Myometrial cell (primary cell): ENCODE measurements around the gene CYP4F12. TPM values are rescaled to one million over a fixed set of nuclear protein-coding genes. Genes with fewer than 3 reads are reported as not detected.

Experiments used
- total RNA-seq: library from RNA; depleted of rRNA; stranded (reverse); fragments of >200 nt; gene quantifications from 2 replicates; pipeline ENCODE4 v1.2.3, GENCODE V29; 2015

Gene CYP4F12
- total RNA-seq: not detected in 2 replicates

GRCh38 chr19:15672580-15673175 is at the start of gene CYP4F12:
Gene CYP4F12, plus strand, starts transcription at chr19:15673087. Its CDS starts 443 bp downstream, at chr19:15673530.

GRCh38 chr19:15640294-15640903 is 32.5 kb upstream of the CYP4F12 start, which contains the start of gene CYP4F3:
Gene CYP4F3, plus strand, starts transcription at chr19:15640897. Its CDS starts 519 bp downstream, at chr19:15641416.

GRCh38 chr19:15727724-15728123 is 54.8 kb downstream of the CYP4F12 start, which contains the start of gene OR10H2:
Gene OR10H2, plus strand, starts transcription at chr19:15728024. Its CDS starts 20 bp downstream, at chr19:15728044.

GRCh38 chr19:15737722-15738121 is 64.8 kb downstream of the CYP4F12 start, which contains the start of gene OR10H3:
Gene OR10H3, plus strand, starts transcription at chr19:15737985. Its CDS starts 3,408 bp downstream, at chr19:15741393.

Other genes starting within 250 kb of the CYP4F12 start
- 22.3 and 26.2 TPM in 2 replicates for gene WIZ, start 223.1 kb upstream of the CYP4F12 start, total RNA-seq
- gene RASAL3, start 208.5 kb upstream of the CYP4F12 start, total RNA-seq: 1.4 TPM in 1 of 2 replicates, not detected in the other
- not detected in 2 replicates for gene PGLYRP2, start 193.6 kb upstream of the CYP4F12 start, total RNA-seq
- gene CYP4F22, start 164.6 kb upstream of the CYP4F12 start, total RNA-seq: not detected in 2 replicates
- gene CYP4F8, start 57.9 kb upstream of the CYP4F12 start, total RNA-seq: not detected in 2 replicates
- not detected in 2 replicates for gene CYP4F3, start 32.2 kb upstream of the CYP4F12 start, total RNA-seq
- not detected in 2 replicates for gene OR10H2, start 54.9 kb downstream of the CYP4F12 start, total RNA-seq
- gene OR10H3, start 64.9 kb downstream of the CYP4F12 start, total RNA-seq: not detected in 2 replicates
- not detected in 2 replicates for gene OR10H5, start 114.6 kb downstream of the CYP4F12 start, total RNA-seq
- not detected in 2 replicates for gene OR10H1, start 142.6 kb downstream of the CYP4F12 start, total RNA-seq
- gene CYP4F2, start 225.0 kb downstream of the CYP4F12 start, total RNA-seq: not detected in 2 replicates